NCI-H2196 treated with DMSO at 0.1 percent for 48 hours (cell line): ENCODE measurements around the gene SYT12.

Source experiments
- DNase-seq: peaks from one replicate; lab custom pipeline; 2025; ENCODE audit not compliant: unreplicated experiment; lab: John Stamatoyannopoulos, UW

The SYT12 gene

GRCh38 chr11:67027943-67028542, 5.1 kb downstream of the SYT12 start:
- DNase-seq: no peak

DNA sequence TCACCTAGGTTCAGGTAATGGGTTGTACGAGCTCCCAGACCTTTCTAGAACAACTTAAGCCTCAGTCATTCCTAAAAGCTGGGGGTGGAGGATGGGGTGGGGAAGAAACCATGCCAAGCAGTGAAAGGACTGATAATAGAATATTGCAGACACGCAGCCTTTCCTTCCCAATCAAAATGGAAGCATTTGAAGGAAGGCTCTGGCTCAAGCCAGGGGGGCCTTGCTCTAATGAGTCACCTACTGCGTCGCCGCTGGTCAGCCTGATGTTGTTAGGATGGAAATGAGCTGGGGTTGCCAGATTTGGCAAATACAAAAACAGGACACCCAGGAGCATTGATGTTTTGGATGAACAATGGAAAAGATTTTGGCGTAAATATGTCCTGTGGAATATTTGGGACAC, 6.2 kb downstream of the SYT12 start:
- DNase-seq: no peak

- DNase-seq: no peak
These were observed 8.0 kb downstream of the SYT12 start for GRCh38 chr11:67030976-67031375.

- DNase-seq: no peak
These were observed 9.0 kb downstream of the SYT12 start for GRCh38 chr11:67031791-67032561.

GRCh38 chr11:67032830-67033551, 10.1 kb downstream of the SYT12 start:
- DNase-seq: no peak

GRCh38 chr11:67033661-67034166, 10.8 kb downstream of the SYT12 start:
- DNase-seq: no peak

GRCh38 chr11:67034350-67034749, 11.4 kb downstream of the SYT12 start:
- no peak for DNase-seq

GRCh38 chr11:67040147-67040546, 17.2 kb downstream of the SYT12 start:
- DNase-seq: no peak

DNA sequence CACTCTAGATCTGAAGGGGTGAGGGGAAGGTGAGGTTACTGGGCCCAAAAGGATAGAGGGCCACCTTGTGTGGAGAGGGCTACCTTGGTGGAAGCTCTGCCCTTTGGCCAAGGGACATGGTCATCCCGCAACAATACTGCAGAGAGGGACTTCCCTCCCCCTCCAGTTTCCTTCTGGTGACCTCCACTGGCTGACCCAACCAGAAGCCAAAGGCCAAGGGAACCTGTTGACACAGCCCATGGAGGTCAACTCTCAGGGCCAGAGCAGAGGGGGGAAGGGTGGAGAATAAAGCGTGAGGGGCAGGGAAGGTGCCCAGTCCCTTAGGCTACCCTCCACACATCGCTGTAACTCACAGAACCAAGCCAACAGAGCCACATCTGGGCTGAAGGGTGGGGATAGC, 18.7 kb downstream of the SYT12 start:
- no peak for DNase-seq

- no peak for DNase-seq
These were observed 20.8 kb downstream of the SYT12 start for GRCh38 chr11:67043572-67044349.

- DNase-seq: no peak
These were observed 21.6 kb downstream of the SYT12 start for GRCh38 chr11:67044496-67044895.

GRCh38 chr11:67045314-67045713, 22.4 kb downstream of the SYT12 start:
- no peak for DNase-seq

DNA sequence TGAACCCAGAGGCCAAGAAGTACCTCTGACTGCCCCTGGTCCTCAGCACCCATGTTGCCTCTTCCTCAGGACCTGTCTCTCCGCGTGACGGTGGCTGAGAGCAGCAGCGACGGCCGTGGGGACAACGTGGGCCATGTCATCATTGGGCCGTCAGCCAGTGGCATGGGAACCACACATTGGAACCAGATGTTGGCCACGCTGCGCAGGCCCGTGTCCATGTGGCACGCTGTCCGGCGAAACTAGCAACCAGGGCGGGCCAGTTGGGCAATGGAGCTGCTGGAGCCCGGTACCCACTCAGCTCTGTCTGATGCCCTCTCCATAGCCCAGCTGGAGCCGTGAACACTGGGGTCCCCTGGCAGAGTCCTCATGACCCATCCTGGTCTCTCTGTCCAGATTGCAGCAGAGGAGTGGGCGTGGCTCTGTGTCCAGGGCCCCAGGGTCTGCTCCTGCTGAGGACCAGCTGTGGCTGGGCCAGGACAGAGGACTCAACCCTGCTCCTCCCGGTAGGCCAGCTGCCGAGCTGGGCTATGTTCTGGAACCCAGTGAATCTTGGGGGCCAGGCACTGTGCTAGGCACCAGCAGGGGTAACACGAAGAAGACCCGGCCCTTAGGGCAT, 25.7 kb downstream of the SYT12 start:
- no peak for DNase-seq

GRCh38 chr11:67050139-67050538, 27.2 kb downstream of the SYT12 start:
- no peak for DNase-seq

DNA sequence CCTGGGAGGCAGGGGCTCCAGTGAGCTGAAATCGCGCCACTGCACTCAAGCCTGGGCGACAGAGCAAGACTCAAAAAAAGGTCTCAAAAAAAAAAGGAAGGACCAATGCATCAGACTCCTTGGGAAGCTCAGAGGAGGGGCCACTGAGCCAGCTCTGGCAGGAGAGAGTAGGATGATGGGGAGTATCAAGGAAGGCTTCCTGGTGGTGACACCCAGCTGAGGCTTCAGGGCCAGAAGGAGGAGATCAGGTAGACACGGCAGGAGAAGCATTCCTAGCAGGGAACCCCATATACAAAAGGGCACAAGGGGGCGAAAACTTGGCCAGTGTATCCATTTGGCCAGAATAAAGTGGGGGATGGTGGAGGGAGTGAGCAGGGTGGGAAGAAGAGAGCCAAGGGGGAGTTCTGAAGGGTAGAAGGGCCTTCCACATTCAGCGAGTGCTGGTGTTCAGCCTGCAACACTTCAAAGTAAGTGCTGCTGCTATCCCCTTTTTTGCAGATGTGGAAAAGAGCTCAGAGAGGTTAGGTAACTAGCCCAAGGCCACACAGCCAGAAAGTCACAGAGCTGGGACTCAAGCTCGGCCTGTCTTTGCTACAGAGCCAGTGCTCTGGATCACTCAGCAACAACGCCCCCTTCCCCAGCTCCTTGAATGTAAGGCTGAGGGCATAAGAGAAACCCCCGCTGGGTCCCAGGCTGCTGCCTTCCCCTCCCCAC, 28.4 kb downstream of the SYT12 start:
- no peak for DNase-seq

GRCh38 chr11:67051945-67052488, 29.1 kb downstream of the SYT12 start:
- DNase-seq: no peak

DNA sequence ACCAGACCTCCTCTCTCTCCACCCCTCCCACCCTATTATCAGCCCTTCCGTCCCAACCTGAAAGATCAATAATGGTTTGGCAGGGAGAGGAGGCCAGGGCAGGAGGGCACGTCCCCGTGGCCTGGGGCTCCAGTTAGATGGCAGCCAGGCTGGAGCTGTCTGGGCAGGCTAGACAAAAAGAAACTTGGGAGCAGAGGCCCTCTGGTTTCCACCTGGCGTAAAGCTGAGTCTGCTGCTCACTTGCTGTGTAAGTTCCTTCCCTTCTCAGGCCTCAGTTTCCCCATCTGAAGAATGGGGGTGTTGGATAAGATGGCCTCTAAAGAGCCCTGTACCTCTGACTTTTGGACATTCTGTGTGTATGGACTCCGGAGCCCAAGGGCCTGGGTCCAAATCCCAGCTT, 30.0 kb downstream of the SYT12 start:
- DNase-seq: no peak

GRCh38 chr11:67053896-67054329, 31.0 kb downstream of the SYT12 start:
- DNase-seq: peak; percentile 9

DNA sequence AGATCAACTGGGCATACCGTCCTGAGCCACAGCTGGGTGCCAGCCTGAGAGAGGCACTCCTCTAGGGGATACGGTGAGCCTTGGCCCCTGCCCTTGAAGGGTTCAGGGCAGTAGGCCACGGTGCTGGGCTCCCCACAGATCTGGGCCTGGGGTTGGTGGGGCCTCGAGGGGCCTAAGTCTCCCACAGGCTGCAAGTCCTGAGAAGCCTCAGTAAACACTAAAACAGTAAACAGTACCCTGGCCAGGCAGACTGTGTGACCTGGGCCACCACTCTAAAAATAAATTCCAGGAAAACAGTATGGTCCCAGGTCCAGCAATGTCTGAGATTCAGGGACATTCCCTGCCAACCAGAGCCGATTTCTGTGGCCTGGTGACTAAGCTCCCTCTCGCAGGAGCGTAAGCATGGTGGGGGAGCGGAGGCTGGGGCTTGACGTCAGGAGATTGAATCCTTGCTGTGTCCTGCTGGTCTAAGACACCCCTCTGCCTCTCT, 31.5 kb downstream of the SYT12 start:
- DNase-seq: no peak
